OCI-LY1 (cell line): ENCODE data around the gene FAM98B.

Experiments used
- H2AFZ ChIP-seq: fragments of 200-600 bp; sonication (generic), shearing (Covaris generic); 2 replicates; pipeline ENCODE4 v1.6.0; 2014; ENCODE audit warnings: antibody characterized with exemption, mild to moderate bottlenecking, low read length
- H3F3A ChIP-seq: fragments of 200-600 bp; sonication (generic), shearing (Covaris generic); 2 replicates; pipeline ENCODE4 v1.6.0; 2014; ENCODE audit warnings: mild to moderate bottlenecking, antibody characterized with exemption, low read length, moderate library complexity; ENCODE audit not compliant: insufficient read depth
- H3K27ac ChIP-seq: fragments of 200-600 bp; sonication (generic); 2 replicates; pipeline ENCODE4 v1.5.1; 2014; ENCODE audit warnings: low read length, mixed run types, mild to moderate bottlenecking, low read depth; ENCODE audit not compliant: poor library complexity, severe bottlenecking
- H3K27me3 ChIP-seq: fragments of 200-600 bp; sonication (generic); 2 replicates; pipeline ENCODE4 v1.6.0; 2014; ENCODE audit warnings: antibody characterized with exemption, mild to moderate bottlenecking, low read length, moderate library complexity; ENCODE audit not compliant: insufficient read depth
- H3K36me3 ChIP-seq: fragments of 200-600 bp; sonication (generic); 2 replicates; pipeline ENCODE4 v1.6.1; 2014; ENCODE audit warnings: mild to moderate bottlenecking, antibody characterized with exemption, low read length, moderate library complexity, mixed read lengths; ENCODE audit not compliant: insufficient read depth
- H3K4me1 ChIP-seq: fragments of 200-600 bp; sonication (generic); 2 replicates; pipeline ENCODE4 v1.5.1; 2014; ENCODE audit warnings: mild to moderate bottlenecking, low read length, moderate library complexity; ENCODE audit not compliant: insufficient read depth, severe bottlenecking
- H3K4me2 ChIP-seq: fragments of 200-600 bp; sonication (generic), shearing (Covaris generic); 2 replicates; pipeline ENCODE4 v1.6.1; 2014; ENCODE audit warnings: low read length
- H3K4me3 ChIP-seq: fragments of 200-600 bp; sonication (generic); 2 replicates; pipeline ENCODE4 v1.5.1; 2014; ENCODE audit warnings: low read length, low read depth, mild to moderate bottlenecking, mixed read lengths; ENCODE audit not compliant: poor library complexity, severe bottlenecking
- H3K79me2 ChIP-seq: fragments of 200-600 bp; shearing (Covaris generic); 2 replicates; pipeline ENCODE4 v1.6.1; 2016; ENCODE audit warnings: mixed run types, low read length, mixed read lengths; ENCODE audit not compliant: insufficient read depth
- H3K9ac ChIP-seq: fragments of 200-600 bp; sonication (generic), shearing (Covaris generic); 2 replicates; pipeline ENCODE4 v1.6.1; 2014; ENCODE audit warnings: mild to moderate bottlenecking, low read length, mixed read lengths
- H3K9me2 ChIP-seq: fragments of 200-600 bp; sonication (generic), shearing (Covaris generic); 2 replicates; pipeline ENCODE4 v1.6.1; 2014; ENCODE audit warnings: low read depth, mild to moderate bottlenecking, low read length, mixed read lengths
- H3K9me3 ChIP-seq: fragments of 200-600 bp; shearing (Covaris generic); 2 replicates; pipeline ENCODE4 v1.6.1; 2014; ENCODE audit warnings: low read length, mixed read lengths
- H4K20me1 ChIP-seq: fragments of 200-600 bp; sonication (generic), shearing (Covaris generic); 2 replicates; pipeline ENCODE4 v1.6.0; 2016; ENCODE audit warnings: mild to moderate bottlenecking, low read length; ENCODE audit not compliant: insufficient read depth
- CTCF ChIP-seq: fragments of 200-600 bp; sonication (generic), shearing (Covaris generic); IDR thresholded peaks from 2 replicates; pipeline ENCODE4 v1.5.1; 2017; ENCODE audit warnings: mild to moderate bottlenecking, antibody characterized with exemption, low read length, moderate library complexity, mixed read lengths
- EZH2 ChIP-seq: fragments of 200-600 bp; sonication (generic), shearing (Covaris generic); IDR thresholded peaks from 2 replicates; pipeline ENCODE4 v1.8.0; 2017; ENCODE audit warnings: borderline replicate concordance, mixed run types, mild to moderate bottlenecking, antibody characterized with exemption, low read length, moderate library complexity, mixed read lengths

The FAM98B gene

GRCh38 chr15:38459480-38459879, 5.6 kb downstream of the FAM98B start:
- TF ChIP-seq CTCF = no peak
- Histone ChIP-seq H3K9me3 (no peaks in the 10 kb centered on the region), H3K27me3 (no peaks in the 10 kb centered on the region), H3K79me2 (peaks cover 90% of the 10 kb centered on the region), H3K27ac (no peak overlapping the region), H3K4me2 (no peak overlapping the region), H3K36me3 (peaks cover 4% of the 10 kb centered on the region), H4K20me1 (no peaks in the 10 kb centered on the region), H3K4me3 (no peak overlapping the region), H3K9ac (no peak overlapping the region), H2AFZ (no peak overlapping the region), H3F3A (no peaks in the 10 kb centered on the region), H3K9me2 (no peaks in the 10 kb centered on the region), H3K4me1 (peaks cover 21% of the 10 kb centered on the region)

- H3K9ac ChIP-seq = no peak overlapping the region
- no peaks in the 10 kb centered on the region for H3K9me2 ChIP-seq
- no peak overlapping the region for H3K4me3 ChIP-seq
- H3K27me3 ChIP-seq = no peaks in the 10 kb centered on the region
- no peaks in the 10 kb centered on the region for H3F3A ChIP-seq
- peaks cover 13% of the 10 kb centered on the region for H3K4me1 ChIP-seq
- TF ChIP-seq CTCF (no peak), EZH2 (no peak)
- no peaks in the 10 kb centered on the region for H4K20me1 ChIP-seq
- H3K4me2 ChIP-seq = no peak overlapping the region; the same call in 1 of the 2 replicates
- peaks cover 4% of the 10 kb centered on the region for H3K36me3 ChIP-seq
- H3K79me2 ChIP-seq = peaks cover 82% of the 10 kb centered on the region
- no peak overlapping the region for H2AFZ ChIP-seq
- no peak overlapping the region for H3K27ac ChIP-seq
- no peaks in the 10 kb centered on the region for H3K9me3 ChIP-seq
Measured at GRCh38 chr15:38460543-38460942, 6.6 kb downstream of the FAM98B start.

DNA sequence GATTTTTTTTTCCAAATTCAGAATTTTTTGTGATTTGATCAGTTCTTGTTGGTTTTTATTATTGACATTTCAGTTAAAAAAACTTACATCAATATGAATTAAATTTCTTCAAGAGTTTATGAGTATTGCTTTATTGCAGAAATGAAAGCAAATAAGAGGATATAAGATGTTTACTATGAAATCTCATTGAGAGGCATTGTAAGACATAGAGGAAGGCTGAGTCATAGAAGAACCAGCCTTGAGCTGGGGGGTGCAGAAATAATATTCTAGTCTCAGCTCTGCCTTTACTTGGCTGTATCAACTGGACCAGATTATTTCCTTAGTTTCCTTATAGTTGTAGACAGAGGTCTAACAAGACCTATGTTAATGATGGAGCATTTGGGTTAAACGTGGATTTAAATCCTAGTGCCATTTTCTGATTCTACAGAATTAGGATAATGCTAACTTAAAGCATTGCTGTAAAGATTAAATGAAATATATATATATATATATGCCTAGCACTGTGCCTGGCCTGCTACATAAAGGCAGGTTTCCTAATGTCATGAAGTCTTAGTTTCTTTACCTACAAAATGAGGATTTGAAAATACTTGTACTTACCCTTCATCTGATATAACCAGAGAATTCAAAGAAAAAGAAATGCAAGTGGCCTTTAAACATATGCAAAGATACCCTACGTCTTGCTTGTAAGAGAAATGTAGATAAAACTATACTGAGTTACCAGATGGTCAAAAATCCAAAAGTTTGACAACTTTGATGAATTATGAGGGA, 7.3 kb downstream of the FAM98B start:
- H3K4me3 ChIP-seq = no peak overlapping the region

More for the DNA sequence above, 7.3 kb downstream of the FAM98B start:
- Histone ChIP-seq H3K9ac (no peak overlapping the region), H3K79me2 (peaks cover 77% of the 10 kb centered on the region), H3K9me2 (no peaks in the 10 kb centered on the region), H3K9me3 (no peaks in the 10 kb centered on the region), H2AFZ (no peak overlapping the region), H4K20me1 (no peaks in the 10 kb centered on the region), H3K36me3 (peaks cover under 1% of the 10 kb centered on the region; the same call in 1 of the 2 replicates), H3K4me1 (peaks cover 6% of the 10 kb centered on the region), H3K4me2 (no peak overlapping the region), H3F3A (no peaks in the 10 kb centered on the region), H3K27ac (no peak overlapping the region), H3K27me3 (no peaks in the 10 kb centered on the region)
- no peak for TF ChIP-seq CTCF
- no peak for TF ChIP-seq EZH2
